ENCODE data around the gene SUN2.

SUN2 gene

GRCh38 chr22:38750104-38750503, 5.7 kb downstream of the SUN2 start:
- DNase-seq (ENCODE audit: low read depth, low spot score) = no peak
- no peak for TF ChIP-seq CTCF (IDR thresholded peaks at IDR 0.05; ENCODE audit: low read depth, low read length)
- no peak overlapping the region for H3K4me3 ChIP-seq (ENCODE audit: low read depth, low read length)
- in situ Hi-C loops (cut with HindIII; ENCODE audit: low sequenced_read_pairs) = no loop called here

- no peak for DNase-seq (ENCODE audit: low read depth, low spot score)
- TF ChIP-seq CTCF (IDR thresholded peaks at IDR 0.05; ENCODE audit: low read depth, low read length) = no peak
- in situ Hi-C loops (cut with HindIII; ENCODE audit: low sequenced_read_pairs) = no loop called here
- H3K4me3 ChIP-seq (ENCODE audit: low read depth, low read length) = no peak overlapping the region
These were observed 7.2 kb downstream of the SUN2 start for GRCh38 chr22:38748487-38749136.

GRCh38 chr22:38745676-38746460, 9.9 kb downstream of the SUN2 start:
- DNase-seq (ENCODE audit: low read depth, low spot score) = no peak
- no peak overlapping the region for H3K4me3 ChIP-seq (ENCODE audit: low read depth, low read length)
- in situ Hi-C loops (cut with HindIII; ENCODE audit: low sequenced_read_pairs) = no loop called here
- no peak for TF ChIP-seq CTCF (IDR thresholded peaks at IDR 0.05; ENCODE audit: low read depth, low read length)

GRCh38 chr22:38744981-38745380, 10.8 kb downstream of the SUN2 start:
- in situ Hi-C loops (cut with HindIII; ENCODE audit: low sequenced_read_pairs) = no loop called here
- no peak for TF ChIP-seq CTCF (IDR thresholded peaks at IDR 0.05; ENCODE audit: low read depth, low read length)
- H3K4me3 ChIP-seq (ENCODE audit: low read depth, low read length) = no peak overlapping the region
- no peak for DNase-seq (ENCODE audit: low read depth, low spot score)

GRCh38 chr22:38742176-38742942, 13.4 kb downstream of the SUN2 start:
- no peak for TF ChIP-seq CTCF (IDR thresholded peaks at IDR 0.05; ENCODE audit: low read depth, low read length)
- DNase-seq (ENCODE audit: low read depth, low spot score) = no peak
- H3K4me3 ChIP-seq (ENCODE audit: low read depth, low read length) = no peak overlapping the region
- in situ Hi-C loops (cut with HindIII; ENCODE audit: low sequenced_read_pairs) = no loop called here

GRCh38 chr22:38741576-38741975, 14.2 kb downstream of the SUN2 start:
- no peak for DNase-seq (ENCODE audit: low read depth, low spot score)
- in situ Hi-C loops (cut with HindIII; ENCODE audit: low sequenced_read_pairs) = no loop called here
- H3K4me3 ChIP-seq (ENCODE audit: low read depth, low read length) = no peak overlapping the region
- no peak for TF ChIP-seq CTCF (IDR thresholded peaks at IDR 0.05; ENCODE audit: low read depth, low read length)
